Measurements from ENCODE around the gene TRAPPC10. TPM values are rescaled to one million over a fixed set of nuclear protein-coding genes. Genes with fewer than 3 reads are reported as not detected.

Gene TRAPPC10
- total RNA-seq, 2 experiments from 2014 or later: 46.1 to 50.5 TPM

DNA sequence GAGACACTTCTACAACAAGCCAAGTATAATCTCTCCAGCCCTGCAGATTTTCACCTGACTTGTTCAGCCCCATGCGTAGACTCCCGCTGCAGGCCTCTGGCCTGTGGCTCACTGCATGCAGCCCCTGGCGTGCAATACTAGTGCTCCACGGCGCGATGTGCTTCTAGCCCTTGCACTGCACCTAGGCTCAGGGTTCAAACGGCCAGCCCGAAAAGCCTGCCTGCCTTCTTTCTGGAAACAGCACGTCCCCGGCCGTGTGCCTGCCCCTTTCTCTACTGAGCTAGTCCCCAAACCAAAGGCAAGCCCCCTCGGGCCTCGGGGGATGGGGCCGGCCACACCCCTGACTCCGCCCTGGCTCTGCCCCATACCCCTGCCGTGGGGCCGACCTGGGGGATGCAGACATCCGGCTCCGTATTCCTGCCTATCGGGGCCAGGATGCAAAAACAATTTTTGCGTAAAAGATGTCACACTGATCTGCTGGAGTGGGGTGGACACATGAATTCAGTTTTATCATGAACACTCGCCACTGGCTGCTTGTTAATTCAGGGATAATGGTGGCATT lies 26.3 kb upstream of the TRAPPC10 start:
- H3K4me3 Mint-ChIP-seq: no peak overlapping the region
- no peaks in the 10 kb centered on the region for H3K9me3 Mint-ChIP-seq
- DNase-seq: no peak
- no peaks in the 10 kb centered on the region for H3K27me3 Mint-ChIP-seq
- intact Hi-C loops (cut with micrococcal nuclease): no loop called here
- ChIA-PET CTCF (interaction anchor here (0.6 to 2.1 kb wide), 2 partner anchors 10 to 355 kb away, joined by 3 to 12 read pairs; no protein-coding TSS in a partner anchor), POLR2A (no interaction called here)
- H3K27ac Mint-ChIP-seq: no peak overlapping the region
- peaks cover 4% of the 10 kb centered on the region for H3K36me3 Mint-ChIP-seq
- H3K4me1 Mint-ChIP-seq (ENCODE audit: low read depth): peaks cover 16% of the 10 kb centered on the region

DNA sequence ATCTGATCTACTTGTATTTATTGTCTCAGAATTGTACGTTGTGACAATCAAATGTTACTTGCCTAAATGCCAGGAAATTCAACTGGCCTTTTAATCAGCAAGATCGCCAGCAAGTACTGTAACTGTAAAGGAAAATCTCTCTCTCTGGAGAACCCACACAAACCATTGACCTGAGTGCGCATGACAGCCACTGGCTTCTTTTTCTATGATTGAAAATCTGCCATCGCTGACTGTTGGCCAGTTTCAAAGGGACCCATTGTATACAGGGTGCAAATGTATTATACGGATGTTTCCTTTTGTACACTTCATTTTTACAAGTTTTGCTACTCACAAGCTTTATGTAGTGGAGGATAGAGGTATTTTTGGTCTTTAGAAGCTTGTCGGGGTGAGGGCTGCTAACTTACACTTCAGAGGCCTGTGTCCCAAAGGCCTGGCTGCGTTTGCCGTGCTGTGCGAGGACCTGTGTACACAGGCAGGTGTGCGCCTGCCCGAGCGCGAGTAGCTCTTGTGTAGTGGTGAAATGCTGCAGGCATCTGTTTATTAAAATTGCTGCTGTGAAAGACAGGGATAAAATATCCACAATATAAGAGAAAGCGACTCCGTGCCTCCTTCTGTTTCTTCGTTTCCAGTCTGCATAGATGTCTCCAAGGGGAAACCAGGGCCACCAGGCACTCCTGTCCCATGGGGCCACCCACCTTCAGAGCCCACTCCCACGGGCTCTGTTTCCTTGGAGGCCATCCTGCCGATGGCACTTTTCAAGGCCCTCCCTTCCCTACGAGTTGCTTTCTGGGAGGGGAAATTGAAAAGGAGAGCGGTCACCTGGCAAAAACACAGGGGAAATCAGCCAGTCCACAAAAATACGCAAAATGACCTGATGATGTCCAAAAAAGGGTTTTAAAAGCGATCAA lies 25.3 kb upstream of the TRAPPC10 start:
- Mint-ChIP-seq H3K27ac (no peak overlapping the region), H3K4me1 (ENCODE audit: low read depth) (peaks cover 16% of the 10 kb centered on the region), H3K9me3 (no peaks in the 10 kb centered on the region), H3K27me3 (no peaks in the 10 kb centered on the region), H3K36me3 (peaks cover under 1% of the 10 kb centered on the region), H3K4me3 (no peak overlapping the region)
- no peak for DNase-seq
- CTCF ChIA-PET: interaction anchor here (1.2 kb wide), 1 partner anchor 12 kb away, joined by 4 read pairs; no protein-coding TSS in a partner anchor
- POLR2A ChIA-PET: no interaction called here
- intact Hi-C loops (cut with micrococcal nuclease): no loop called here

DNA sequence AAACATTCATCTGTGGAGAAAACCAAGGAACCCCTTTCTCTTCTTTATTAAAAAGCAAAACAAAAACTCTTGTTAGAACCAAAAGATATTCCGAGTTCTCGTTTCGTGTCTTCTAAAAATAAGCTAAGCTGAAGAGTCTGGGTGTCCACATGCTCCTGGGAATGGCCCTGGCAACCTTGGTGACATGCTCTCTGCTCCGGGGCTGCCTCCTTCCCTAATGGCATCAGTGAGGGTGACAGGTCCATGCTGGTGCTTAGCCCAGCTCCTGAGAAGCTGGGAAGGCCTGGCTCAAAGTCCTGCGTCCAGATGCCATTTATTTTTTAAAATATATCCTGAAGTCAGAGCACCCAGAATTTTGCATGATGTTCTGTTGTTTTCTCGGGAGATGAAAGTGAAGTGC lies 24.6 kb upstream of the TRAPPC10 start:
- intact Hi-C loops (cut with micrococcal nuclease): no loop called here
- no peaks in the 10 kb centered on the region for H3K27me3 Mint-ChIP-seq
- ChIA-PET POLR2A (no interaction called here), CTCF (interaction anchor here (1.2 kb wide), 1 partner anchor 12 kb away, joined by 4 read pairs; no protein-coding TSS in a partner anchor)
- no peak overlapping the region for H3K27ac Mint-ChIP-seq
- no peak for DNase-seq
- H3K4me3 Mint-ChIP-seq: no peak overlapping the region
- H3K9me3 Mint-ChIP-seq: no peaks in the 10 kb centered on the region
- no peaks in the 10 kb centered on the region for H3K36me3 Mint-ChIP-seq
- H3K4me1 Mint-ChIP-seq (ENCODE audit: low read depth): peaks cover 16% of the 10 kb centered on the region

DNA sequence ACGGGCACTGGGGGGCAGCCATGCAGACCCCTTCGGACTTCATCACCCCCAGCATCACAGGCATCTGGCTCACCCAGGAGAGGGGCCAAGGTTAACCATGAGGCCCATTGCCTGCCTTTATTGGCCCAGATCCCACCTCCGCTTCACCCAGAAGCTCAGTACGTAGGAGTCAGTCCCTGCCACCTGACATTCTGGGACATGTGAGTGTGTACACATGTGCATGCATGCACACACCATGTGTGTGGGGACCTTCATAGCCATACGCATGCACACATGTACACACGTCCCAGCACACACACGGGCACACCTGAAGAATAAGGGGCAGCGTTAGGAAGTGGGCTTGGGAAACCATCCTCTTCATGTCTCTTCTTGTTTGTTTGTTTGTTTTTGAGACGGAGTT lies 24.1 kb upstream of the TRAPPC10 start:
- CTCF ChIA-PET: interaction anchor here (1.4 kb wide), 1 partner anchor 13 kb away, joined by 3 read pairs; no protein-coding TSS in a partner anchor
- Mint-ChIP-seq H3K27me3 (no peaks in the 10 kb centered on the region), H3K4me3 (no peak overlapping the region), H3K27ac (no peak overlapping the region), H3K36me3 (no peaks in the 10 kb centered on the region), H3K4me1 (ENCODE audit: low read depth) (peaks cover 14% of the 10 kb centered on the region), H3K9me3 (no peaks in the 10 kb centered on the region)
- intact Hi-C loops (cut with micrococcal nuclease): no loop called here
- POLR2A ChIA-PET: no interaction called here
- DNase-seq: no peak

DNA sequence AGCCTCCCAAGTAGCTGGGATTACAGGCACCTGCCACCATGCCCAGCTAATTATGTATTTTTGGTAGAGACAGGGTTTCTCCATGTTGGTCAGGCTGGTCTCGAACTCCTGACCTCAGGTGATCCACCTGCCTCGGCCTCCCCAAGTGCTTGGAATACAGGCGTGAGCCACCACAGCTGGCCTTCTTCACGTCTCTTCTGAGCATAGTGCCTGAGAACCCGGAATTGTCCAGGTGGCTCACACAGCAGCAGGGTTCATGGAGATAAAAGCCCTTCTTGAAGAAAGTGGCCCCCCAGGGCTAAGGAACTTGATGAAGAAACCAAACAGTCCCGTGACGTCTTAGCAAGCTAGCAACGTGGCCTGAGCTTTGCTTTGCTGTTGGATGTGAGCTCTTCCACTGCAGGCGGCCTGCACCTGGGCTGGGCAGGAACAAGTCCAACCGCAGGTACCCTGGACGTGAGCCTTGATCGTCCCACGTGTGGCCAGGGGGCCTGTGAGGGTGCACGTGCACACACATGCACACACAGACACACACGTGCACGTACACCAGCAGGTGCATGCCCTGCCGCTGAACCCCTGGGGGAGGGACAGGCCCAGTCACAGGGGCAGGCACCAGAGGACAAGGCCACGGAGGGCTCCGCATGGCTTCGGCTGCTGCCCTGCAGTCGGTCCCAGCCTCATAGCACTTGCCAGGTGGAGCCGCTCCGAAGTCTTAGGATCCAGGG lies 23.4 kb upstream of the TRAPPC10 start:
- Mint-ChIP-seq H3K4me3 (no peak overlapping the region), H3K27ac (no peak overlapping the region), H3K4me1 (ENCODE audit: low read depth) (peaks cover 13% of the 10 kb centered on the region), H3K27me3 (no peaks in the 10 kb centered on the region), H3K36me3 (no peaks in the 10 kb centered on the region), H3K9me3 (no peaks in the 10 kb centered on the region)
- DNase-seq: no peak
- POLR2A ChIA-PET: no interaction called here
- intact Hi-C loops (cut with micrococcal nuclease): no loop called here
- CTCF ChIA-PET: interaction anchor here (1.4 kb wide), 1 partner anchor 13 kb away, joined by 3 read pairs; no protein-coding TSS in a partner anchor

DNA sequence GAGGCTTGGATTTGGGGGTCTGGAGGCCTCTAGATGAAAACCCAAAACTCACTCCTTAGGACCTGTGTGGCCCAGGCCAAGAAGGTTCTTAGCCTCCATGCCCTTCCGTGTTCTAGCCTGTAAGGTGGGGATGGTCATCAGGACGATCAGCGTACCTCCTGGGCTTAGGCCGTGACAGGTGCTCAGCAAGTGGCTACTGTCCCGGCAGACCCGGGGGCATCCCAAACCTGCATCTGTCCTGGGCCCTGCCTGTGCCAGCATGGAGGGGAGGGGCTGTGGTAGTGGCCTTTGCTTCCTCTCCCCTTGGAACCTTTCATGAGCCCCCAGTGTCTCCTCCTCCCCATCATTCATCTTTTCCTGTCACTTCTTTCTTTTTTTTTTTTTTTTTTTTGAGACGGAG lies 22.7 kb upstream of the TRAPPC10 start:
- Mint-ChIP-seq H3K27ac (no peak overlapping the region), H3K9me3 (no peaks in the 10 kb centered on the region), H3K4me3 (no peak overlapping the region), H3K4me1 (ENCODE audit: low read depth) (peaks cover 13% of the 10 kb centered on the region), H3K27me3 (no peaks in the 10 kb centered on the region), H3K36me3 (no peaks in the 10 kb centered on the region)
- intact Hi-C loops (cut with micrococcal nuclease): no loop called here
- POLR2A ChIA-PET: no interaction called here
- no peak for DNase-seq
- CTCF ChIA-PET: interaction anchor here (1.4 kb wide), 1 partner anchor 14 kb away, joined by 3 read pairs; no protein-coding TSS in a partner anchor

DNA sequence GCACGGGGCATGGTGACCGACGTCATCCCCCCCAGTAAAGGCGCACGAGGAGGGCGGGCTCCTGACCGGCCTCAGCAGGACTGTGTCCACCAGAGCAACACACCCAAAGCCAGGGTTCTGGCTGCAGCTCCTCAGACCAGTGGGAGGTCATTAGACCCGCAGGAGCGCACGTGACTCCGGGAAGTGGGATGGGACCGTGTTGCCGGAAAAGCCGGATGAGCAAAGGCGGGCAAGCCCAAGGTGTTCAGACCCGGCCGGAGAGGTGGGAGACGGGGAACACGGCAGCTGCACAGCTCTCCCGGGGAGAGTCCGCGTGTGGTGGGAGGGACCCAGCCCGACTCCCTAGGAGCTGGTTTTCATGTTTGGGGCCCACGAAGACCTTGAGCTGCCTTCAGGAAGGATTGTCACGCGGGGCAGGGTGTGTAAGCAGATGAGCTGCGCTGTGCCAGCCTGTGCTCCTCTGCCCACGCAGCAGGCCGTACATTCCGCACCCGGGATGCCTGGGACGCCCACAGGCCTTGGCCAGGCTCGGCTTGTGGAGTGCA lies 20.6 kb upstream of the TRAPPC10 start:
- CTCF ChIA-PET: no interaction called here

DNA sequence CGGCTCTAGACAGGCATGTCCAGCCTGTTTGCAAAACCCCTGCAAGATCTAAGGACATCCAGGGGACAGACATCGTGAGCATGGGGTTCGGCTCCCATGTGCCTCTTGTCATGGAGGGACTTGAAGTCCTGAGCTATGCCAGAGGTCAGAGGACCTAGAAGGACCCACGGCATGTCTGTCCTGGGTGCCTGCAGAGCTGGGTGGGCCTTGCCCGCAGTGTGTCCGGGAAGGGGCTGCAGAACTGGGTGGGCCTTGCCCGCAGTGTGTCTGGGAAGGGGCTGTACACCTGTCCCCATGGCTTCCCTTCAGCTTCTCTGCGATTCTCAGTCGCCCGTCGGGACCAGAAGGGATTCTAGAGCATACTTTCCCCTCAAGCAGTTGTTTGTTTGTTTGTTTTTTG lies 20.0 kb upstream of the TRAPPC10 start:
- Mint-ChIP-seq H3K36me3 (no peaks in the 10 kb centered on the region), H3K27me3 (no peaks in the 10 kb centered on the region), H3K4me1 (ENCODE audit: low read depth) (no peaks in the 10 kb centered on the region), H3K27ac (no peak overlapping the region), H3K4me3 (no peak overlapping the region), H3K9me3 (no peaks in the 10 kb centered on the region)
- ChIA-PET POLR2A (no interaction called here), CTCF (no interaction called here)
- intact Hi-C loops (cut with micrococcal nuclease): no loop called here
- DNase-seq: no peak

More for the DNA sequence above, 20.6 kb upstream of the TRAPPC10 start:
- Mint-ChIP-seq H3K4me3 (no peak overlapping the region), H3K27me3 (no peaks in the 10 kb centered on the region), H3K27ac (no peak overlapping the region), H3K9me3 (no peaks in the 10 kb centered on the region), H3K4me1 (ENCODE audit: low read depth) (no peaks in the 10 kb centered on the region), H3K36me3 (no peaks in the 10 kb centered on the region)
- POLR2A ChIA-PET: no interaction called here
- no peak for DNase-seq
- intact Hi-C loops (cut with micrococcal nuclease): no loop called here

DNA sequence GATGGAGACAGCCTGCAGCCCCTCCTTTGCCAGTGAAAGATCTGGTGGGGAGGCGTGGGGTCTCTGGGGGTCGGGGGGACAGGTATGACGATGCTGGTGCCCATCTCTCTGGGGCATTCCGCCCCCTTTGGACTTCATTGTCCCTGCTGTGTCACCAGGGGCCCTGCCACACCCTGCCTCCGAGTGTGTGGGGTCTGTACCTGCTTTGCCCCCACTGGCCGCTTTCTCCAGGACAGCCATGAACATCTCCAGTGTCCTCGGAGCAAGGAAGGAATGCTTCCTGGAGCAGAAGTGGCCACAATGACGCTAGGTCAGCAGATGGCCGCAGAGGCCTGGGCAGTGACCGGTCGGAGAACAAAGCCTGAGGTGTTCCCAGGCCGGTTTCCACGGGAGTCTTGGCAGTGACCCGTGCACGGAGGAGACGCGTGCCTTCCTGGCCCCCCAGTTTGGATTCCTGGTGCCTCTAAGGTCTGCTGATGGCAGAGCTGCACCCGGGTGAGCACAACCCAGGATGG lies 18.6 kb upstream of the TRAPPC10 start:
- ChIA-PET POLR2A (no interaction called here), CTCF (interaction anchor here (0.7 kb wide), 1 partner anchor 18 kb away, joined by 4 read pairs; no protein-coding TSS in a partner anchor)
- Mint-ChIP-seq H3K9me3 (no peaks in the 10 kb centered on the region), H3K36me3 (no peaks in the 10 kb centered on the region), H3K4me1 (ENCODE audit: low read depth) (no peaks in the 10 kb centered on the region), H3K4me3 (no peak overlapping the region), H3K27ac (no peak overlapping the region), H3K27me3 (no peaks in the 10 kb centered on the region)
- intact Hi-C loops (cut with micrococcal nuclease): no loop called here
- no peak for DNase-seq

DNA sequence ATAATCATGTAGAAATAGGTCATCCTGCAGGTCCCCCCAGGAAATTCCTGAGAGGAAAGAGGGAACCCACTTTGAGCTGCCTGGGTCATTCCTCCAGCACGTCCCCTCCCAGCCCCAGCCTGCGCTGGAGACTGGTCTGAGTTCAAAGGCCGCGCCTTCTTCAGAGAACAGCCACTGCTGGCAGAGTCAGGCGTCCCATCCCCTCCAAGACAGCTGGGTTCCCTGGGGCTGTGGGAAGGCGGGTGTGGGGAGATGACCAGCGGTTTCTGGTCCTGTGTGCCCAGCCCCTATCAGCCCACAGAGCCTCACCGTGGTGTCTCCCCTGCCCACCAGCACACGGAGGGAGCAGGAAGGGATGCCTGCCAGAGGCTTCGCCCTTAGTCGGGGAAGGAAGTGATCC lies 18.0 kb upstream of the TRAPPC10 start:
- ChIA-PET CTCF (no interaction called here), POLR2A (no interaction called here)
- intact Hi-C loops (cut with micrococcal nuclease): no loop called here
- no peaks in the 10 kb centered on the region for H3K27me3 Mint-ChIP-seq
- no peak overlapping the region for H3K4me3 Mint-ChIP-seq
- no peaks in the 10 kb centered on the region for H3K9me3 Mint-ChIP-seq
- H3K4me1 Mint-ChIP-seq (ENCODE audit: low read depth): no peaks in the 10 kb centered on the region
- no peaks in the 10 kb centered on the region for H3K36me3 Mint-ChIP-seq
- no peak overlapping the region for H3K27ac Mint-ChIP-seq
- no peak for DNase-seq

DNA sequence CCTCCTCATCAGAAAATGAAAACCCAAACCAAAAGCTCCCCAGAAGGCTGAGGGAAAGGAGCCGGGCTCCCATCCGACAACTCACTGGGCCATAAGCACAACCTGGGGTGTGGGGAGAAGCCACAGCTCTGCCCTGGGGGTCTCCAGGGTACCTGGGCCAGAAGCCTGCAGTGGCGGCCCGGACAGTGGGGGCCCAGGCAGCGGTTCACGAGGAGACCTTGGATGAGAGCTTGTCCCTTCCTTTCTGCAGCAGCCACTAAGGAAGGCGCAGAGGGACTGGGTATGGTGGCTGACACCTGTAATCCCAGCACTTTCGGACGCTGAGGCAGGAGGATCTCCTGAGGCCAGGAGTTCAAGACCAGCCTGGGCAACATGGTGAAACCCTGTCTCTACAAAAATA lies 17.5 kb upstream of the TRAPPC10 start:
- no peak overlapping the region for H3K27ac Mint-ChIP-seq
- H3K36me3 Mint-ChIP-seq: no peaks in the 10 kb centered on the region
- H3K4me1 Mint-ChIP-seq (ENCODE audit: low read depth): no peaks in the 10 kb centered on the region
- no peaks in the 10 kb centered on the region for H3K27me3 Mint-ChIP-seq
- CTCF ChIA-PET: no interaction called here
- H3K9me3 Mint-ChIP-seq: no peaks in the 10 kb centered on the region
- no peak overlapping the region for H3K4me3 Mint-ChIP-seq
- intact Hi-C loops (cut with micrococcal nuclease): no loop called here
- POLR2A ChIA-PET: no interaction called here
- DNase-seq: no peak

DNA sequence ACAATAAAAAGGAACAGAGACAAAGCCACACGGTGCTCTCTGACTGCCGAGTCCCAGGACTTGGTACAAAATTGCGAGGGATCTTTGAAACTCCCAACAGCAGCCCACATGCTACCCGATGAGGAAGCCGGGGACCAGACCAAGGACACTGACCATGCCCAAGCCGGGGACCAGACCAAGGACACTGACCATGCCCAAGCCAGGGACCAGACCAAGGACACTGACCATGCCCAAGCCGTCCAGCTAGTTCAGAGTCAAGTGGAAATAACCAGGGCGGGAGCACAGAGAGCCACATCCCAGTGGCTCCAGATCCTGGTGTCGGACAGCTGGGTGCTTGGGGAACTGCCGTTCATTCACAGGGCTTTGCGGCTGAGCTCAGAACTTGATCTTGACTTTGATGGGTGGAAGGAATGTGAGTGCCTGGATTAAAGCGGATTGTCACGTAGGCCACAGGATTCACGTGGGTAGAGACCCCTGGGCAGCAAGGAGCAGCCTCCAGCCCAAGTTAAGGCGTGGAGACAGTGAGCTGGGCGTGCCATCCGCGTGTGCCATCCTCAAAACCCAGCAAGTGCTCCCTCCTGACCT lies 16.5 kb upstream of the TRAPPC10 start:
- Mint-ChIP-seq H3K9me3 (no peaks in the 10 kb centered on the region), H3K36me3 (no peaks in the 10 kb centered on the region), H3K4me1 (ENCODE audit: low read depth) (no peaks in the 10 kb centered on the region), H3K4me3 (no peak overlapping the region), H3K27ac (no peak overlapping the region), H3K27me3 (no peaks in the 10 kb centered on the region)
- CTCF ChIA-PET: no interaction called here
- intact Hi-C loops (cut with micrococcal nuclease): no loop called here
- POLR2A ChIA-PET: no interaction called here
- DNase-seq: no peak

All from activated CD4-positive, alpha-beta memory T cell treated with anti-CD3 and anti-CD28 coated beads for 36 hours (primary cell).